Measurements from ENCODE around the gene SCFD2.

- TF ChIP-seq MXI1 (IDR thresholded peaks at IDR 0.05; ENCODE audit: low read depth, low read length) (no peak), BHLHE40 (IDR thresholded peaks at IDR 0.05; ENCODE audit: borderline replicate concordance in 1 of 2, low read depth in 2 of 2, low read length in 1 of 2) (no peak), CTCF (IDR thresholded peaks at IDR 0.05 in 2 of 3, conservative IDR thresholded peaks at IDR 0.05 in 1 of 3; ENCODE audit: control insufficient read depth in 2 of 3, extremely low read depth in 1 of 3, insufficient read depth in 1 of 3, low read depth in 3 of 3, low read length in 3 of 3) (no peak)
These were observed 439.5 kb downstream of the SCFD2 start for GRCh38 chr4:52926196-52926974.
